CD4-positive, CD25-positive, alpha-beta regulatory T cell (primary cell): ENCODE measurements around the gene OLR1. TPM values are rescaled to one million over a fixed set of nuclear protein-coding genes. Genes with fewer than 3 reads are reported as not detected.
A peak's percentile ranks its signal among the peaks of the same experiment; 100 is the strongest.

ENCODE experiments used
- ATAC-seq, 2 donors: fragments of 150-1000 bp; cut with Tn5 transposase; one replicate each; pipeline ENCODE4 v1.10.0; 2021; ENCODE audit warnings: low read depth in 2 of 2, moderate number of reproducible peaks in 2 of 2, moderate library complexity in 1 of 2
- DNase-seq, 3 donors: peaks; one replicate each; pipeline versions ENCODE4 v3.0.0 to v3.0.0-alpha.2; 2012 to 2022; ENCODE audit warnings: mixed read lengths in 1 of 3
- H3K27ac ChIP-seq: one replicate; pipeline ENCODE4 v1.7.0; 2013; ENCODE audit warnings: mild to moderate bottlenecking, low read length; ENCODE audit not compliant: insufficient read depth, poor library complexity, severe bottlenecking
- H3K27me3 ChIP-seq: one replicate; pipeline ENCODE4 v1.7.0; 2013; ENCODE audit warnings: low read length; ENCODE audit not compliant: control insufficient read depth, insufficient read depth
- H3K36me3 ChIP-seq: one replicate; pipeline ENCODE4 v1.7.0; 2013; ENCODE audit warnings: mild to moderate bottlenecking, low read length, moderate library complexity; ENCODE audit not compliant: control insufficient read depth, insufficient read depth
- H3K4me1 ChIP-seq: 2 replicates; pipeline ENCODE4 v1.7.0; 2013; ENCODE audit warnings: mild to moderate bottlenecking, low read length; ENCODE audit not compliant: insufficient read depth, control insufficient read depth, poor library complexity, severe bottlenecking
- H3K4me3 ChIP-seq: one replicate; pipeline ENCODE4 v1.7.0; 2013; ENCODE audit warnings: low read depth, mild to moderate bottlenecking, low read length, moderate library complexity
- H3K9me3 ChIP-seq, 2 experiments: 1 replicate in 1 of 2; 2 replicates in 1 of 2; pipeline ENCODE4 v1.7.0; 2013; ENCODE audit warnings: low read length in 2 of 2, mild to moderate bottlenecking in 1 of 2, moderate library complexity in 1 of 2; ENCODE audit not compliant: control insufficient read depth in 2 of 2
- H3K27ac Mint-ChIP-seq, 3 donors: one replicate each; pipeline ENCODE4 v1.8.0; 2020 to 2022; ENCODE audit warnings: mild to moderate bottlenecking in 3 of 3, mixed read lengths in 3 of 3, moderate library complexity in 2 of 3
- H3K27me3 Mint-ChIP-seq: one replicate; pipeline ENCODE4 v1.8.0; 2022; ENCODE audit warnings: mild to moderate bottlenecking, mixed read lengths
- H3K36me3 Mint-ChIP-seq: one replicate; pipeline ENCODE4 v1.8.0; 2020; ENCODE audit warnings: mixed read lengths
- H3K4me1 Mint-ChIP-seq, 4 donors: one replicate each; pipeline ENCODE4 v1.8.0; 2020 to 2022; ENCODE audit warnings: mixed read lengths in 4 of 4, mild to moderate bottlenecking in 1 of 4
- H3K4me3 Mint-ChIP-seq, 4 donors: one replicate each; pipeline ENCODE4 v1.8.0; 2020 to 2022; ENCODE audit warnings: mild to moderate bottlenecking in 4 of 4, mixed read lengths in 4 of 4, moderate library complexity in 3 of 4
- H3K9me3 Mint-ChIP-seq, 7 donors: one replicate each; pipeline ENCODE4 v1.8.0; 2020 to 2022; ENCODE audit warnings: mixed read lengths in 7 of 7, mild to moderate bottlenecking in 3 of 7, moderate library complexity in 2 of 7
- polyA plus RNA-seq, 4 donors: library from polyadenylated mRNA; unstranded; fragments of 300-500 nt; fragmentation: Illumina TruSeq; gene quantifications; one replicate each; pipeline ENCODE4 v1.2.3, GENCODE V29; 2021
- total RNA-seq: library from RNA; stranded (reverse); gene quantifications from one replicate; pipeline ENCODE4 v1.2.3, GENCODE V29; 2022

Gene OLR1
- total and polyA plus RNA-seq, 5 donors from 2014 or later: not detected

- H3K36me3 Mint-ChIP-seq: no peaks in the 10 kb centered on the region
- peaks cover 29% of the 10 kb centered on the region for H3K4me1 ChIP-seq
- peak overlapping the region; percentile 95 to 99 (median 98) for H3K27ac Mint-ChIP-seq
- peaks cover 13% of the 10 kb centered on the region for H3K27me3 Mint-ChIP-seq
- no peaks in the 10 kb centered on the region for H3K9me3 Mint-ChIP-seq
- no peaks in the 10 kb centered on the region for H3K27me3 ChIP-seq
- ATAC-seq (peak; percentile 64 to 71), DNase-seq (peak; percentile 75 to 85 (median 79))
- H3K4me3 ChIP-seq: peak overlapping the region; percentile 97
- peaks cover 7 to 35% (median 26%) of the 10 kb centered on the region in 4 donors for H3K4me1 Mint-ChIP-seq
- H3K4me3 Mint-ChIP-seq: peak overlapping the region; percentile 95 to 99 (median 97)
- peak overlapping the region; percentile 88 for H3K27ac ChIP-seq
- no peaks in the 10 kb centered on the region for H3K9me3 ChIP-seq
- H3K36me3 ChIP-seq: no peaks in the 10 kb centered on the region
These were observed 41.5 kb upstream of the OLR1 start for GRCh38 chr12:10213168-10214135.

GRCh38 chr12:10212739-10213131, 40.8 kb upstream of the OLR1 start, which contains the start of gene GABARAPL1:
TSS of gene GABARAPL1 (plus strand) at chr12:10212877. CDS start at chr12:10213130, 253 bp downstream.
- H3K4me1 Mint-ChIP-seq: peaks cover 7 to 35% (median 25%) of the 10 kb centered on the region in 4 donors

GRCh38 chr12:10211940-10212738, 40.2 kb upstream of the OLR1 start:
- H3K4me1 Mint-ChIP-seq: peaks cover 7 to 35% (median 25%) of the 10 kb centered on the region in 4 donors
- Histone ChIP-seq H3K4me1 (peaks cover 29% of the 10 kb centered on the region), H3K36me3 (no peaks in the 10 kb centered on the region), H3K27me3 (no peaks in the 10 kb centered on the region), H3K4me3 (peak overlapping the region; percentile 97), H3K27ac (peak overlapping the region; percentile 88), H3K9me3 (no peaks in the 10 kb centered on the region)
- no peaks in the 10 kb centered on the region for H3K36me3 Mint-ChIP-seq
- DNase-seq (peak; percentile 79 to 91 (median 84)), ATAC-seq (peak; percentile 75 to 78)
- H3K27me3 Mint-ChIP-seq: peaks cover 14% of the 10 kb centered on the region
- H3K4me3 Mint-ChIP-seq: peak overlapping the region; percentile 95 to 99 (median 97)
- peak overlapping the region; percentile 96 to 99 (median 98) for H3K27ac Mint-ChIP-seq
- no peaks in the 10 kb centered on the region for H3K9me3 Mint-ChIP-seq

More at GRCh38 chr12:10212739-10213131, 40.8 kb upstream of the OLR1 start, which contains the start of gene GABARAPL1:
- H3K36me3 Mint-ChIP-seq: no peaks in the 10 kb centered on the region
- Histone ChIP-seq H3K36me3 (no peaks in the 10 kb centered on the region), H3K9me3 (no peaks in the 10 kb centered on the region), H3K27ac (peak within 1 kb of the TSS; percentile 88), H3K4me3 (peak within 1 kb of the TSS; percentile 97), H3K4me1 (peaks cover 29% of the 10 kb centered on the region), H3K27me3 (no peaks in the 10 kb centered on the region)
- peak; percentile 69 to 70 for ATAC-seq
- peaks cover 13% of the 10 kb centered on the region for H3K27me3 Mint-ChIP-seq
- DNase-seq: peak; percentile 75 to 85 (median 84)
- peak within 1 kb of the TSS; percentile 96 to 99 (median 98) for H3K27ac Mint-ChIP-seq
- no peaks in the 10 kb centered on the region for H3K9me3 Mint-ChIP-seq
- H3K4me3 Mint-ChIP-seq: peak within 1 kb of the TSS; percentile 95 to 99 (median 97)

- H3K27me3 Mint-ChIP-seq: peaks cover 19% of the 10 kb centered on the region
- peak overlapping the region; percentile 20 to 99 (median 97) for H3K4me3 Mint-ChIP-seq
- Histone ChIP-seq H3K27me3 (no peaks in the 10 kb centered on the region), H3K36me3 (no peaks in the 10 kb centered on the region), H3K9me3 (no peaks in the 10 kb centered on the region), H3K4me1 (peaks cover 29% of the 10 kb centered on the region), H3K27ac (no peak overlapping the region), H3K4me3 (no peak overlapping the region)
- DNase-seq (no peak), ATAC-seq (no peak)
- H3K36me3 Mint-ChIP-seq: no peaks in the 10 kb centered on the region
- H3K27ac Mint-ChIP-seq: peak overlapping the region; percentile 57 to 99 (median 98)
- H3K9me3 Mint-ChIP-seq: peaks cover 0 to 1% (median 0%) of the 10 kb centered on the region in 7 donors
- H3K4me1 Mint-ChIP-seq: peaks cover 7 to 35% (median 25%) of the 10 kb centered on the region in 4 donors
These were observed 39.4 kb upstream of the OLR1 start for GRCh38 chr12:10211101-10211939.

- H3K27me3 ChIP-seq: peaks cover under 1% of the 10 kb centered on the region
- Mint-ChIP-seq H3K27ac (peak overlapping the region in 1 of 3 donors; percentile 85), H3K4me3 (peak overlapping the region in 1 of 4 donors; percentile 26), H3K36me3 (no peaks in the 10 kb centered on the region), H3K27me3 (peaks cover 24% of the 10 kb centered on the region), H3K4me1 (peaks cover 3 to 28% (median 20%) of the 10 kb centered on the region in 4 donors), H3K9me3 (peaks cover 0 to 1% (median 0%) of the 10 kb centered on the region in 7 donors)
- H3K9me3 ChIP-seq: no peaks in the 10 kb centered on the region
- H3K36me3 ChIP-seq: no peaks in the 10 kb centered on the region
- no peak overlapping the region for H3K27ac ChIP-seq
- H3K4me3 ChIP-seq: no peak overlapping the region
- H3K4me1 ChIP-seq: peaks cover 25% of the 10 kb centered on the region
- DNase-seq: no peak
- no peak for ATAC-seq
These were observed 38.3 kb upstream of the OLR1 start for GRCh38 chr12:10210225-10210624.

- H3K4me3 ChIP-seq: no peak overlapping the region
- H3K4me1 ChIP-seq: no peaks in the 10 kb centered on the region
- Mint-ChIP-seq H3K4me3 (peak overlapping the region in 1 of 4 donors; percentile 3), H3K9me3 (peaks cover 0 to 3% (median 0%) of the 10 kb centered on the region in 7 donors), H3K4me1 (peaks cover 0 to 4% (median 4%) of the 10 kb centered on the region in 4 donors), H3K36me3 (no peaks in the 10 kb centered on the region), H3K27ac (no peak overlapping the region), H3K27me3 (peaks cover 26% of the 10 kb centered on the region)
- H3K27me3 ChIP-seq: peaks cover 2% of the 10 kb centered on the region
- H3K27ac ChIP-seq: no peak overlapping the region
- ATAC-seq (no peak), DNase-seq (no peak)
- no peaks in the 10 kb centered on the region for H3K36me3 ChIP-seq
- no peaks in the 10 kb centered on the region for H3K9me3 ChIP-seq
These were observed 35.2 kb upstream of the OLR1 start for GRCh38 chr12:10207136-10207535.
